ENCODE data around the gene UBE2A.

The UBE2A gene

DNA sequence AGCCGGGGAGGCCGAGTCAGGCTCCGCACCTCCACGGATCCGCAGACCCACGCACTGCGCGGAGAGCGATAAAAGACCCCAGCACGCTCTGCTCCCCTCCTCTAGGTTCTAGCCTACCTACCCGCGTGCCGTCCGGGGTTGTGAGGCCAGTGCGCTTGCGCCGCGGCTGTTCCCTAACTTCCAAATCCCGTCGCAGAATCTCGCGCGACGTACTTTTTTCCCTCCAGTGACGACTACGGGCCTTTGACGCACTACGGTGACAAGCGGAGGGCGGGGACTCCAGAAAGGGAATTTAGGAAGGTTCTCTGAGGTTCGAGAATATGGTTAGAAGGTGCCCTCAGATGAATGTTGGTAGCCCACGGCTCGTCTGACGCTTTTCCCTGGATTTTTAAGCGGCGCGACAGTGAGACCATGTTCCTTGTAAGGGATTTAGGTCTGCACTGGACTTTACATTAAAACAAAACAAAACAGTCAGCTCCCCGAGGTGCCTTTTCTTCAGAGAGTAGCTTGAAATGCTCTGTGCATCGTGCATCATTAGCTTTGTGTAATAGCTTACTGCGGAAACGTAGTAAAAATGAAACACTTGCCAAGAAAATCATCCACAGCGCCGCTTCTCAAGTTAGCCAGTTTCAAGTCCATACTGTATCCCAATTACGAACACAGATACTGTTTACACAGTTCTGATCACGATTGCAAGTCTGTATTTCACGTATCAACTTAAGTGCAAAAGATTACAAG is 32.1 kb downstream of the UBE2A start, which contains the start of gene NKRF:
NKRF (minus strand) TSS at position 145 of the 738 bp plus-strand sequence.
- CTCF ChIA-PET = interaction anchor here (0.8 to 1.3 kb wide), 4 partner anchors 10 to 123 kb away, joined by 3 to 4 read pairs (median 4); no protein-coding TSS in a partner anchor
- POLR2A ChIA-PET = interaction anchor here (1.1 kb wide), 1 partner anchor 185 kb away, joined by 6 read pairs; the partner anchor contains the start of gene RPL39
- TF ChIP-seq, protein P1, sequence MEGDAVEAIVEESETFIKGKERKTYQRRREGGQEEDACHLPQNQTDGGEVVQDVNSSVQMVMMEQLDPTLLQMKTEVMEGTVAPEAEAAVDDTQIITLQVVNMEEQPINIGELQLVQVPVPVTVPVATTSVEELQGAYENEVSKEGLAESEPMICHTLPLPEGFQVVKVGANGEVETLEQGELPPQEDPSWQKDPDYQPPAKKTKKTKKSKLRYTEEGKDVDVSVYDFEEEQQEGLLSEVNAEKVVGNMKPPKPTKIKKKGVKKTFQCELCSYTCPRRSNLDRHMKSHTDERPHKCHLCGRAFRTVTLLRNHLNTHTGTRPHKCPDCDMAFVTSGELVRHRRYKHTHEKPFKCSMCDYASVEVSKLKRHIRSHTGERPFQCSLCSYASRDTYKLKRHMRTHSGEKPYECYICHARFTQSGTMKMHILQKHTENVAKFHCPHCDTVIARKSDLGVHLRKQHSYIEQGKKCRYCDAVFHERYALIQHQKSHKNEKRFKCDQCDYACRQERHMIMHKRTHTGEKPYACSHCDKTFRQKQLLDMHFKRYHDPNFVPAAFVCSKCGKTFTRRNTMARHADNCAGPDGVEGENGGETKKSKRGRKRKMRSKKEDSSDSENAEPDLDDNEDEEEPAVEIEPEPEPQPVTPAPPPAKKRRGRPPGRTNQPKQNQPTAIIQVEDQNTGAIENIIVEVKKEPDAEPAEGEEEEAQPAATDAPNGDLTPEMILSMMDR (IDR thresholded peaks at IDR 0.05; ENCODE audit: control extremely low read depth, extremely low read depth, low read depth, missing control alignments) = no peak
- peak; percentile 81 for DNase-seq (ENCODE audit: extremely low spot score)

DNA sequence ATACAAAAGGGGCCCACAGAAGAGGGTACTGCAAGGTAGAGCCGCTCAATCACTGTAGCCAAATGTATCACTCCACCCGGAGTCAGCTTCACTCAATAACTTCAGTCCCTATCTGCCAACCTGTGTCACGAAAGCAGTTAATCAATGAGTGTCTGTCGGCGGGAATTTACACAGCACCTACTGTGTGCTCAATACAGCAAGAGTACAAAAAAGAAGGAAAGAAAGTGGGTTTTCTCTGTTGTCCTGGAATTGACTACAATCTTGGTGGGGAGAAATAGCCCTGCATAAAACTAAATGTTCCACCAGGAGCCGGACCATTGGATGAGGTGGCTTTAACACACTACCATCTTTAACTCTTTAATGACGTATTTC is 32.6 kb downstream of the UBE2A start:
- ChIA-PET POLR2A (no interaction called here), CTCF (interaction anchor here (1.3 kb wide), 1 partner anchor 10 kb away, joined by 4 read pairs; no protein-coding TSS in a partner anchor)
- no peak for DNase-seq (ENCODE audit: extremely low spot score)
- TF ChIP-seq, protein P1 (IDR thresholded peaks at IDR 0.05; ENCODE audit: control extremely low read depth, extremely low read depth, low read depth, missing control alignments) = no peak

DNA sequence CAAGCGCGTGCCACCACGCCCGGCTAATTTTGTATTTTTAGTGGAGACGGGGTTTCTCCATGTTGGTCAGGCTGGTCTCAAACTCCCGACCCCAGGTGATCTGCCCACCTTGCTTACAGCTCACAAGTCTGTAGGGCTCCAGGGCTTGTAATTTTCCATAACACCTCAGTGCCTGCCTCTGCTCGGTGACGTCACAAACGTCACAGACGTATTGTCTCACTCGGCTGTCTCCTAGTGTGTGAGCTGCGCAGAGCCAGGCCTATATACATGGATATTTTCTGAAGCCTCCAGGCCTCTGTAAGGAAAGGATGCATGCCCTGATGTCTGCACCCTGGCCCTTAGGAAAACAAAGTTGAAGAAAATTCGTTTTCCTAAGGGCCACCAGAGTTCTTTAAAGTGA is 40.4 kb downstream of the UBE2A start:
- DNase-seq (ENCODE audit: extremely low spot score) = no peak
- ChIA-PET POLR2A (no interaction called here), CTCF (no interaction called here)
- TF ChIP-seq, protein P1 (IDR thresholded peaks at IDR 0.05; ENCODE audit: control extremely low read depth, extremely low read depth, low read depth, missing control alignments) = no peak

DNA sequence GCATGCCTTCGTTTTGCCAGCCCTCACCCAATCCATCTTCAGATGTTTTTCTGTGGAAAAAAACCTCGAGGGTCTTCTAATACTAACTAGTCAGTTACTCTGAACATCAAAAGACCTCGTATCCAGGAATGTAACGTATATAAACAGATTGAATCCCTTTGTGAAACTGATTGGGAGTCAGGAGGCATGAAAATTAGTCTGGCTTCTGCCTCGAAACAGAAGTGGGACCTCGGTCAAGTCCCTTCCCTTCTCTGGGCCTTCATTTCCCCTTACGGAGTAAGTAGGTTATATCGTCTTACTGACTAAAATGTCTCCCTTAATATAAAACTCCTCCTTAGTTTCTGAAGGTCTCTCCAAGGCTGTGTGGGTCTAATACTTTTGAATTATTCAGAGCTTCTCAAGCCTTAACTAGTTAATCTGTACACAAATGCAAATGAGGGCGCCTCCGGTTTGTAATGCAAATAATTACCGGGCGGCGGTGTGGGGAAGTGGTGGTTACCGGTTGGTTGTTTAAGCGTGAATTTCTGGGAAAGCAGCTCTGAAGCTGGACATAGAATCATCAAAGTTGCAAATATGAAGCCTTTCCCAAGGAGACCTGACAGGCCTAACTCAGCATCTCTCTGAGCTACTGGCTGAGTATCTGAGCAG is 43.3 kb downstream of the UBE2A start:
- ChIA-PET CTCF (interaction anchor here (0.6 to 2.1 kb wide), 5 partner anchors 11 to 128 kb away, joined by 3 to 4 read pairs (median 3); partner anchors contain the start of gene NKRF), POLR2A (interaction anchor here (0.7 to 1.2 kb wide), 2 partner anchors 21 to 75 kb away, joined by 4 to 5 read pairs; partner anchors contain the start of gene SEPTIN6)
- TF ChIP-seq, protein P1 (IDR thresholded peaks at IDR 0.05; ENCODE audit: control extremely low read depth, extremely low read depth, low read depth, missing control alignments) = no peak
- DNase-seq (ENCODE audit: extremely low spot score) = peak; percentile 34

DNA sequence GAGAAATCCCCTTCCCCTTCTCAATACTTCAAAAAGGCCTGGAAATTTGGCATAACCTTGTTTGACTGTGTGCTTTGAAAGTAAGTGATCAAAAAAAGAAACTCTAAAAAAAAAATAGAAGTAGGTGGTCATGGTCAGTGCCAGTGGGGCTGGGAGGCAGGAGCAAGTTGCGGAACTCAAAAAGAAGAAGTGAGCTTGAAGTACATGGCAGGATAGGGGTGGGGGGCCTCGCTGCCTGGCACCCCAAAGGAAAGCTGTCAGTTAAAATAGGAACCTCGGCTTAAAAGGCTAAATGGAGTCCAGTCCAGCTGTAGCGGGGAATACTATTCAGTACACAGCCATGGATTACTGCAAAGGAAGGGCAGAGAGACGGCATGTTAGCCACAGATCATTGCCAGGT is 44.1 kb downstream of the UBE2A start:
- POLR2A ChIA-PET = interaction anchor here (1.2 kb wide), 1 partner anchor 75 kb away, joined by 4 read pairs; the partner anchor contains the start of gene SEPTIN6
- TF ChIP-seq, protein P1 (IDR thresholded peaks at IDR 0.05; ENCODE audit: control extremely low read depth, extremely low read depth, low read depth, missing control alignments) = no peak
- no peak for DNase-seq (ENCODE audit: extremely low spot score)
- CTCF ChIA-PET = interaction anchor here (0.6 to 1.9 kb wide), 6 partner anchors 8 to 129 kb away, joined by 3 to 9 read pairs (median 4); no protein-coding TSS in a partner anchor
